Liver (tissue), 9 donors: ENCODE measurements around the gene CCDC158. TPM values are rescaled to one million over a fixed set of nuclear protein-coding genes. Genes with fewer than 3 reads are reported as not detected.

ENCODE experiments used
- DNase-seq: peaks from one replicate; pipeline ENCODE4 v3.0.0-alpha.2; 2017; ENCODE audit warnings: low spot score
- H3K27ac ChIP-seq, 2 donors: one replicate each; pipeline ENCODE4 v1.7.0; 2013; ENCODE audit warnings: inconsistent platforms in 2 of 2, low read length in 2 of 2, control low read depth in 1 of 2, low read depth in 1 of 2, mild to moderate bottlenecking in 1 of 2
- H3K27me3 ChIP-seq, 4 donors: one replicate each; pipeline versions ENCODE4 v1.6.1 to v1.7.0; 2013; ENCODE audit warnings: low read length in 3 of 4, inconsistent platforms in 1 of 4, mild to moderate bottlenecking in 1 of 4, moderate library complexity in 1 of 4; ENCODE audit not compliant: control insufficient read depth in 4 of 4, insufficient read depth in 4 of 4
- H3K36me3 ChIP-seq, 4 donors: one replicate each; pipeline versions ENCODE4 v1.6.1 to v1.7.0; 2013; ENCODE audit warnings: low read length in 3 of 4, mild to moderate bottlenecking in 3 of 4, low read depth in 1 of 4, moderate library complexity in 1 of 4; ENCODE audit not compliant: control insufficient read depth in 4 of 4, insufficient read depth in 3 of 4
- H3K4me1 ChIP-seq, 4 donors: one replicate each; pipeline versions ENCODE4 v1.6.1 to v1.7.0; 2013; ENCODE audit warnings: low read length in 3 of 4, mild to moderate bottlenecking in 3 of 4, moderate library complexity in 1 of 4; ENCODE audit not compliant: control insufficient read depth in 4 of 4, insufficient read depth in 4 of 4
- H3K4me3 ChIP-seq, 3 donors: one replicate each; pipeline versions ENCODE4 v1.6.1 to v1.7.0; 2013; ENCODE audit warnings: low read length in 3 of 3, control low read depth in 1 of 3, low read depth in 1 of 3, mild to moderate bottlenecking in 1 of 3
- H3K9ac ChIP-seq, 2 donors: one replicate each; pipeline ENCODE4 v1.7.0; 2013; ENCODE audit warnings: low read length in 2 of 2, mild to moderate bottlenecking in 2 of 2, moderate library complexity in 2 of 2, control low read depth in 1 of 2, low read depth in 1 of 2
- H3K9me3 ChIP-seq, 4 donors: one replicate each; pipeline versions ENCODE4 v1.6.1 to v1.7.0; 2013; ENCODE audit warnings: low read length in 3 of 4; ENCODE audit not compliant: control insufficient read depth in 4 of 4
- FOXA1 ChIP-seq: IDR thresholded peaks from 2 replicates; pipeline ENCODE4 v1.6.1; 2016; ENCODE audit warnings: antibody characterized with exemption
- HNF4G ChIP-seq: IDR thresholded peaks from 2 replicates; pipeline ENCODE4 v1.6.1; 2016; ENCODE audit warnings: antibody characterized with exemption
- JUND ChIP-seq, 2 donors: IDR thresholded peaks; 2 replicates each; pipeline ENCODE4 v1.6.1; 2016; ENCODE audit warnings: antibody characterized with exemption in 2 of 2
- MAX ChIP-seq: IDR thresholded peaks from 2 replicates; pipeline ENCODE4 v1.6.1; 2016; ENCODE audit warnings: antibody characterized with exemption
- NR2F2 ChIP-seq: IDR thresholded peaks from 2 replicates; pipeline ENCODE4 v1.6.1; 2016; ENCODE audit warnings: antibody characterized with exemption
- RAD21 ChIP-seq, 2 donors: IDR thresholded peaks; 2 replicates each; pipeline ENCODE4 v1.6.1; 2016; ENCODE audit warnings: antibody characterized with exemption in 2 of 2, mild to moderate bottlenecking in 2 of 2
- REST ChIP-seq: IDR thresholded peaks from 2 replicates; pipeline ENCODE4 v1.6.1; 2016; ENCODE audit warnings: antibody characterized with exemption, mild to moderate bottlenecking
- RXRA ChIP-seq, 2 donors: IDR thresholded peaks; 2 replicates each; pipeline ENCODE4 v1.6.1; 2017 to 2018; ENCODE audit warnings: antibody characterized with exemption in 2 of 2, mild to moderate bottlenecking in 1 of 2
- TAF1 ChIP-seq: conservative IDR thresholded peaks from 2 replicates; pipeline ENCODE4 v1.6.1; 2016; ENCODE audit warnings: antibody characterized with exemption, mild to moderate bottlenecking
- YY1 ChIP-seq: IDR thresholded peaks from 2 replicates; pipeline ENCODE4 v1.6.1; 2016; ENCODE audit warnings: antibody characterized with exemption, mild to moderate bottlenecking
- ZBTB33 ChIP-seq: IDR thresholded peaks from 2 replicates; pipeline ENCODE4 v1.6.1; 2016; ENCODE audit warnings: antibody characterized with exemption
- WGBS: extraction: QIAGEN DNeasy Blood & Tissue Kit; methylation state at CpG from one replicate; pipeline ENCODE4 v1.1.7; 2013; 5-methylcytosine and 5-hydroxymethylcytosine counted together
- polyA plus RNA-seq, 2 donors: library from polyadenylated mRNA; stranded (reverse) in 1 of 2; unstranded in 1 of 2; fragments of 200-250 nt in 1 of 2; fragments of >200 nt in 1 of 2; fragmentation: Nextera tagmentation in 1 of 2; extraction: Ambion mirVana in 1 of 2; gene quantifications; one replicate each; pipeline versions ENCODE4 v1.2.1 to v1.2.3, GENCODE V29; 2013 to 2015
- total RNA-seq, 2 donors: library from RNA; depleted of rRNA; stranded (reverse); fragments of >200 nt; gene quantifications; one replicate each; pipeline ENCODE4 v1.2.3, GENCODE V29; 2014
- donor health status: healthy.
- donor health status: healthy.
- donor health status: healthy.
- donor health status: healthy.
- donor health status: healthy.

The CCDC158 gene
- total and polyA plus RNA-seq, 4 donors: 0.28 to 4.0 (median 1.1) TPM

- peak overlapping the region; percentile 45 to 66 for H3K27ac ChIP-seq
These were observed 148.9 kb downstream of the CCDC158 start for GRCh38 chr4:76272073-76272472.

GRCh38 chr4:76271248-76271647 lies 149.7 kb downstream of the CCDC158 start:
- WGBS: 96% methylated on average over 6 of the region's 6 CpGs
- no peak overlapping the region for H3K4me3 ChIP-seq
- H3K36me3 ChIP-seq: no peaks in the 10 kb centered on the region
- no peaks in the 10 kb centered on the region for H3K27me3 ChIP-seq
- H3K27ac ChIP-seq: no peak overlapping the region
- H3K9ac ChIP-seq: no peak overlapping the region
- no peak for DNase-seq
- TF ChIP-seq RXRA (IDR thresholded peaks at IDR 0.05) (no peak), REST (no peak), HNF4G (no peak), RAD21 (IDR thresholded peaks at IDR 0.05) (no peak), YY1 (no peak), ZBTB33 (no peak), MAX (no peak), NR2F2 (no peak), FOXA1 (no peak)
- H3K9me3 ChIP-seq: no peaks in the 10 kb centered on the region
- peaks cover 0 to 48% (median 15%) of the 10 kb centered on the region in 4 donors for H3K4me1 ChIP-seq

More at GRCh38 chr4:76272073-76272472, 148.9 kb downstream of the CCDC158 start:
- no peak for DNase-seq
- no peak overlapping the region for H3K9ac ChIP-seq
- H3K4me1 ChIP-seq: peaks cover 2 to 52% (median 22%) of the 10 kb centered on the region in 4 donors
- no peak for TF ChIP-seq TAF1
- TF ChIP-seq HNF4G: no peak
- TF ChIP-seq REST: no peak
- no peak for TF ChIP-seq JUND (IDR thresholded peaks at IDR 0.05)
- H3K36me3 ChIP-seq: no peaks in the 10 kb centered on the region
- H3K9me3 ChIP-seq: no peaks in the 10 kb centered on the region
- H3K27me3 ChIP-seq: no peaks in the 10 kb centered on the region
- H3K4me3 ChIP-seq: no peak overlapping the region
